CD4-positive, alpha-beta T cell treated with Interleukin-15 for 4 hours (primary cell): ENCODE results near the gene ATXN10.
"Not testable (repeated sequence)": the region's sequence is repeated elsewhere in the genome, so short reads cannot be mapped to it uniquely, and the experiment has no call there.

ENCODE experiments used
- DNase-seq: peaks from one replicate; pipeline ENCODE4 v3.0.0-alpha.2; 2020; ENCODE audit warnings: low spot score

The ATXN10 gene, protein sequence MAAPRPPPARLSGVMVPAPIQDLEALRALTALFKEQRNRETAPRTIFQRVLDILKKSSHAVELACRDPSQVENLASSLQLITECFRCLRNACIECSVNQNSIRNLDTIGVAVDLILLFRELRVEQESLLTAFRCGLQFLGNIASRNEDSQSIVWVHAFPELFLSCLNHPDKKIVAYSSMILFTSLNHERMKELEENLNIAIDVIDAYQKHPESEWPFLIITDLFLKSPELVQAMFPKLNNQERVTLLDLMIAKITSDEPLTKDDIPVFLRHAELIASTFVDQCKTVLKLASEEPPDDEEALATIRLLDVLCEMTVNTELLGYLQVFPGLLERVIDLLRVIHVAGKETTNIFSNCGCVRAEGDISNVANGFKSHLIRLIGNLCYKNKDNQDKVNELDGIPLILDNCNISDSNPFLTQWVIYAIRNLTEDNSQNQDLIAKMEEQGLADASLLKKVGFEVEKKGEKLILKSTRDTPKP

DNA sequence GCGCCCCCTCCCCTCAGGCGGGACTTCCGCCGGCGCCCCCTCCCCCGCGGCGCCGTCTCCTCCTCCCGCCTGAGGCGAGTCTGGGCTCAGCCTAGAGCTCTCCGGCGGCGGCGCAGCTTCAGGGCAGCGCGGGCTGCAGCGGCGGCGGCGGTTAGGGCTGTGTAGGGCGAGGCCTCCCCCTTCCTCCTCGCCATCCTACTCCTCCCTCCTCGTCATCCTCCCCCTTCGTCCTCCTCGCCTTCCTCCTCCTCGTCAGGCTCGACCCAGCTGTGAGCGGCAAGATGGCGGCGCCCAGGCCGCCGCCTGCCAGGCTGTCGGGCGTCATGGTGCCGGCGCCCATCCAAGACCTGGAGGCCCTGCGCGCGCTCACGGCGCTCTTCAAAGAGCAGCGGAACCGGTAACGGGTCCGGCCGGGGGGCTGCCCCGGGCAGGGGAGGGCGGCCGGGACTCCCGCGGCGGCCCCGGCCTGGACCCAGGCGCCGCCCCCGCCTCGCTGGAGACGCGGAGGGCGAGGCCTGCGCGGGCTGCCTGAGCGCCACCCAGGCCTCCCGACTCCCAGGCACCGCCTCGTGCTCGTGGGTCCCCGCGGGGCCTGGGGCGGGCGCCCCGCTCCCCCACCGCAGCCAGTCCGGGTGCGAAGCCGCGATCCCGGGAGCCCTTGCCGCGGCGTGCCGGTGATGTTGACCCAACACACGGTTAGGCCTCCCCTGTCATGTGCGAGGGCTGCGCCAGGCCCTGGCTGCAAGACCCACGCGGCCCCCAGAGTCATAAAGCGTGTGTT, at the start of gene ATXN10:
Gene ATXN10, plus strand, starts transcription at position 52 of the 781 bp plus-strand sequence. Its CDS starts 230 bp downstream, at position 282.
- peak; percentile 56 for DNase-seq

DNA sequence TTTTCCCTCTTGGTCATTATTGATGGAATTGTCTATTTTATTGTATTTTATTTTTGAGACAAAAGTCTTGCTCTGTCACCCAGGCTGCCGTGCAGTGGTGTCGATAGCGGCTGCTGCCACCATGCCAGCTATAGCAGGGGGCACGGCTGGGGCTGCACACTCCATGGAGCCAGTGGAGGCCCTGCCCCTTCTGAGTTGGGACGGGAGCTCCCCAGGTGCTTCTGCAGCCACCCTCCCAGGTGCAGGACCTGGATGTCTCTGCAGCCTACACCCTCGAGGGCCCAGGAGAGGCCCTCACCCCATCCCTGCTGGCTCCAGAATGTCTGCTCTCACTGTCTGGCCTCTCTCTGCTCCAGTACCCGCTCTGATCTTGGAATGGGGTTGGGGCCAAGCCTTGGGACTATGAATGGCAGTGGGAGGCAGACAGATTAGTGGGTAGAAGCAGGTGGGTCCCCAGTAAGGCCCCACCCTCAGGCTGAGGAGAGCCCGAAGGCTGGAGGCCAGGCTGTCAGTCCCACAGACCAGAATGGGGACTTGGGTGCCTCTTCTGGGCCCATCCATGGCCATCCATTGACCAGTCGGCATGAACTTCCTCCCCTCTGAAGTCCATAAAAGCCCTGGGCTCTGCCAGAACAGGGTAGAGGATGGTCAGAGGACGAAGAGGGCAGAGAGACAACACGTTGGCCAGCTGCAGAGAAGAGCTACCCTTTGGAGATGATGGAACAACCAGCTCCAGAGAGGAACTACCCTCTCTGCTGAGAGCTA, 49.6 kb upstream of the ATXN10 start:
- DNase-seq = no peak

DNA sequence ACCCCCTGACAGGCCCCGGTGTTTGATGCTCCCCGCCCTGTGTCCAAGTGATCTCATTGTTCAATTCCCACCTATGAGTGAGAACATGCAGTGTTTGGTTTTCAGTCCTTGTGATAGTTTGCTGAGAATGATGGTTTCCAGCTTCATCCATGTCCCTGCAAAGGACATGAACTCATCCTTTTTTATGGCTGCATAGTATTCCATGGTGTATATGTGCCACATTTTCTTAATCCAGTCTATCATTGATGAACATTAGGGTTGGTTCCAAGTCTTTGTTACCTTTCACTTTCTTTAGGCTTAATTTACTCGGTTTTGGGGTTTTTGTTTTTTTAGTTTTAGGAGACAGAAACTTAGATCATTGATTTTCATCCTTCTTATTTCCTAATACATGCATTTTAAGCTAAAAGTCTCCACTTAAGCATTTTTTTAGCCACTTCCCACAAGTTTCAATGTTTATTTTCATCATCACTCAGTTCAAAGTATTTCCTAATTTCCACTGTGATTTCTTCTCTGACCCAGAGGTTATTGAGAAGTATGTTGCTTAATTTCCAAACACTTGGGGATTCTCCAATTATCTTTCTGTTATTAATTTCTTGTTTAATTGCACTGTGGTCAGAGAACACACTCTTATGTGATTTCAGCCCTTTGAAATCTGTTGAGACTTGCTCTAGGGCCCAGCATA, 48.0 kb upstream of the ATXN10 start:
- not testable (repeated sequence) for DNase-seq

DNA sequence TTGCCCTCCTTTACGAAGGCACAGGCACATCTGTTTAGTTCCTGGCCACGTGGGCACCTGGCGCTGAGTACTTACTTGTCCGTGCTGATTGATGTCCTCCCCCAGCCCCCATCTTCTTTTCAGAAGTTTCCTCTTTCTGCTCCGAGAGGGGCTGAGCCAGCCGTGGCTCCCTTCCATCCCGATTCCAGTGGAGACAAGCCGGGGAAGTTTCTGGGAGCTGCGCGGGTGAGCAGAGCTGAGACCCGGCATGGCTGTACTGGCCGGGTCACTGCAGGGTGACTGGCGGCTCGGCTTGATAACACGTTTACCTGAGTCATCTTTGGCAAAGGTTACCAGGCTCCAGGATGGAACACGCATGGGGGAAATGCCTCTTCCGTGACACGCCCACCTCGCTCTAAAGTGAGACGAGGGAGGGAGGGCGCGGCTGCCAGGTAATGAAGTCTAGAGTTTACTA, 45.4 kb upstream of the ATXN10 start:
- DNase-seq = no peak

DNA sequence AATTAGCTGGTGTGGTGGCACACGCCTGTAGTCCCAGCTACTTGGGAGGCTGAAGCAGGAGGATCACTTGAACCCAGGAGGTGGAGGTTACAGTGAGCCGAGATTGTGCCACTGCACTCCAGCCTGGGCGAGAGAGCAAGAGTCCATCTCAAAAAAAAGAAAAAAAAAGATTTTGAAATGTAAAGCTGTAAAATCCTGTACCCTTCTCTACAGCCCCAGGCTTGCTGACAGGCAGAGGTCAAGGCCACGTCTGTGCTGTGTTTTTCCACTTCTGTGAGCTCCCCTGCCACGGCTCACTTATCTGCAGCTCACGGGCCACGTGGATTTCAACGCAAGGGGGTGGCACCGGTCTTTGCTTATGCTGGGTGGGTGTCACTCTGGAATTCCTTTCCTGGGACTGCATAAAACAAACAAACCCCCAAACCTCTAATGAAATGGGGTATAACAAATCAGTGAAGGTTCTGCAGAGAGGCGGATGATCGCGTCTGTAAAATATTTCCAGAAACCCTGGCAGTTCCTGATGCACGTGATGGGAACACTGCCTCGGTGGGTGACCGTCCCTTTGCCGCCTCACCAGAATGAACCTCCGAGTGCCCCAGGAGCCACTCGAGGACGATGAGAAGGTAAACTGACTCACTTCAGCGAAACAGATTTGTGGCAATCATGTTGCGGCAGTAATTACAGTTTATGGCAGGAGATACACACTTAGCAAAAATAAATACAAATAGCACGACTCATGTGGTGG, 44.0 kb upstream of the ATXN10 start:
- no peak for DNase-seq

DNA sequence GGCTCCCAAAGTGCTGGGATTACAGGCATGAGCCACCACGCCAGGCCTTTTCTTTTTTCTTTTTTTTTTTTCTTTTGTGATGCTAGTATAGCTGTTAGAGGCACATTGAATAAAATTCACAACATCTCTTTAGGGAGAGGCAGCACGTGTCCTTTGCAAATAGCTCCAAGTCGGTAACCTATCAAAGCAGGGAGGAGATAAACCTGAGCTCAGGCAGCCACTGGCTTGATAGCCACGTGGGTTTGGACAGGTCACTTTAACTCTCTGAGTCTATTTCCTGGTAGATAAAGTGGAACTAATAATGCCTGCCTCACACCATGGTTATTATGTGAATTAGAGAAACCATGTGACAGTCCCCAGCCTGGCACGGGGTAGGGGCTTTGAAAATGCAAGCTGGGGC, 43.1 kb upstream of the ATXN10 start:
- DNase-seq = no peak

DNA sequence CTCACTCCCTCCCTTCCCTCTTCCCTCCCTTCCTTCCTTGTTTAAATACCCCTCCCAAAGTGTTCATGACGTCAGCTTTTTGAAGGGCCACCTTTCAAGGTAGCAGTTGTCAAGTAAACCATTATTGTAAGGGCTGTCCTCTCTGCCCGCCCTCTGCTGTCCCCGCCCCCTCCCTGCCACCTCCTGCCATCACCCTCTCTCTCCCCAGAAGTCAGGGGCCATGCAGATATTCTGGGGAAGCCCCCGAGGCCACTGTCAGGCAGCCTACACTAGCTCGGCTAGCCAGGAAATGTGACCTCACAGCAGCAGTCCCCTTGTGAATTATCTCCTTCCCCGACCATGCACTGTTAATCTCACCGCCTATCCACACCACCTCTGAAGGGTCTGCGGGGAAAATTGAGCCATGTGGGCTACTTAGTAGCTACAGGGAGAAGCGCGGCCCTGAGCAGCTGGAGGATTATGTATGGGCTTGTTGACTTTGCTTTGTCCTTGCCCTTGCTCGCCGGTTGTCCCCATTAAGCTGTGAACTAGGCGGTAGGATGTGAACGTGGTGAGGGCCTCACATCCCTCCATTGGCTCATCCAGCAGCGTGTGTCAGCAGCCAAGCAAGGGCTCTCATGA, 42.1 kb upstream of the ATXN10 start:
- DNase-seq = no peak

DNA sequence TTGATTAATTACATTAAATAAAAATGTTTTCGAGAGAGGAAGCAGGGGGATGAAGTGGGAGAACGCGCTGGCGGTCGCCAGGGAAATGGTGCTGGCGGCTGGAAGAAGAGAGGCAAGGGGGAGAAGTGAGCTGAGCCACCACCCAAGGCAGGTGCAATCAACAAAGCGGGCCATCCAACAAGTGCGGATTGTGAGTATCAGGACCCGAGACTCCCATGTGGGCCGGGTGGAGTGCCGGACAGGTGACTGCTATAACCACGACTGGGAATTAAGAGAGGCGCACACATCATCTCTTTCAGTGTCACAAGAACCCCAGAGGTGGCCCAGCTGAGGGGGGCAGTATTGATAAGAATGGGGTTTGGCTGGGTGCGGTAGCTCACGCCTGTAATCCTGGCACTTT, 41.2 kb upstream of the ATXN10 start:
- no peak for DNase-seq

DNA sequence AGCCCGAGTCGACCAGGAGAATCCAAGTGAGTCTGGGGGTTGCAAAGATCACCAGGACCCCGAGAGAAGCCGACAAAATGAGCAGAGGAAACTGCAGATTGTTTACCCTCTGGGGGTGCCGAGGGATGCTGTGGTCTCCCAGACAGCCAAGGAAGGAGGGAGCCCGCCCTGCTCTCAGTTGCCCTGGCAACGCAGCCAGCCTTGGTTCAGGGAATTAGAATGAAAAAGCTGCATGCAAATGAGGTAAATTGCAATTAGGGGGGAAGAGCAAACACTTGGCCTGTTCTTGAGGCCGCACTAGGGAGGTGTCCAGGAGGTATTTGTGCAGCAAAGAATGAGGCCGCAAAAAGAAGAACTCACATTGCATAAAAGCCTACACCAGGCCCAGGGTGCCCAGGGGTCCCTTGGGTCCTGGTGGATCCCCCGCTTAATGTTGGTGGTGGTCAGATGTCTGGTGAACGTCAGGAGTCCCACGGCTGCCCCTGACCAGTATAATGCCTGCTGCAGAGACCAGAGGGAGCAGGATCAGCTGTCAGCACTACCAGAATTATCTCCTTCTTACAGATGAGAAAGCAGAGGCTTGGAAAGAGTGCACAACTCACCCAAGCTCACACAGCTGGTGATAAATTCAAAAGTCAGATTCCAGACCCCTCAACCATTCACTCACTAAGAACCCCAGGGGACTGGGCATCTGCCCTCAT, 40.3 kb upstream of the ATXN10 start:
- no peak for DNase-seq

DNA sequence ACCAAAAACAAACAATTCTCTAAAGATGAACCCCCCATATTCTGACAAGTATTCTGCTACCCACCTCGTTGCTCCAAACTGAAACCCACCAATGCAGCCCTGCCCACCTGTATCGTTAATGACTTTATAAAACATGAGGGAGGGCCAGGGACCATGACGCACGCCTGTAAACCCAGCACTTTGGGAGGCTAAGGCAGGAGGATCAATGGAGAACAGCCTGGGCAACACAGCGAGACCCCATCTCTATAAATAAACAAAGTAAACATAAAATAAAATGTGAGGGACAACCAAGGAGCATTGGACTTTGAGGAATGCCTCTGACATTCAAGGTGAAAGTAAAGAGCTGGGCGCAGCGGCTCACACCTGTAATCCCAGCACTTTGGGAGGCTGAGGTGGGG, 39.8 kb upstream of the ATXN10 start:
- no peak for DNase-seq

DNA sequence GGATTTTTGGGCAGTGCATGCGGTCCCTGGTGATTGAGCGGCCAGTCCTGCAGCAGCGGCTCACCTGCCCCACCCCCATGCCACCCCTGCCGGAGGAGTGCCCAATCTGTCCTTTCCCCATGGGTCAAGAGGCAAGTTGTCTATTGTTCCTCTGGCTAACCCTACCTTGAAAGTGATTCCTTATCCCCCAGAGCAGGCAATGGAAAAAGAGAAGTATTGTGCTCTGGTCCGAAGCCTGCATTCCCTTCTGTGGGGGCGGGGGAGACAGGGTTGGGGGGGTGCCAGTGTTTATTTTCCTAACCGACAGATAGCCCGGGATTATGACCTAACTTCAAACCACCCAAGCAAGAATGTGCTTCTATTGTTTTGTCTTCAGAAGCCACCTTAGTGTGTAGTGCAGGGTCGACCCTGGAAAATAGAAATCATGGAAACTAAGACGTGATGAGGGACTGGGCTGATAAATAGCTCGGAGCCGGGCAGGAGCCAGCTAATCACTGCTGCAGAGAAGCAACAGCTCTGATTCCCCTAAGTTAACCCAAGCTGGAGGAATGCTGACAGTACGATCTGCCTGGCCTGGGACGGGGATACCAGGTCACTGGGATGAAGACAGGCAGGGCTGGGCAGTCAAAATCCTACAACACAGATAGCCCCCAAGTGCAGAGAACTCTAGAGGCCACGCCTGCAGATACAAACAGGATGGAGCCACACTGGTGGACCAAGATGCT, 38.7 kb upstream of the ATXN10 start:
- DNase-seq = no peak

DNA sequence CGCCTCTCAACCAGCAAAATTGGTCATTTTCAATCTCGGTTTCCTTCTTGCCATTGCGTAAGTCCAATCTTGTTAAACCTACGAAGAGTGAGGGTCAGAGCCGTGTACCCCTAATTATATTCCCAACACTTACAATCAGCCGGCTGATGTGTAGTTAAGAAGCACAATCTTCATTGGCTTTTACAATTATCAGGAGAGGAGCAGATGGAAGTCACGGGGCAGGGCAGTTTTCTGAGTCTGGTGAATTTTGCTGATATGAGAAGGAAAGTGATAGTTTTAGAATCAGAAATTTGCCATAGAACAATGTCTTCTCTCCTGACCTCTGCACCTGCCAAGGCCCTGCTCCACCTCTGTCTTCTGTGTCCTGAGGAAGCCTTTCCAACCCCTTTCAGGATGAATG, 35.0 kb upstream of the ATXN10 start:
- no peak for DNase-seq

DNA sequence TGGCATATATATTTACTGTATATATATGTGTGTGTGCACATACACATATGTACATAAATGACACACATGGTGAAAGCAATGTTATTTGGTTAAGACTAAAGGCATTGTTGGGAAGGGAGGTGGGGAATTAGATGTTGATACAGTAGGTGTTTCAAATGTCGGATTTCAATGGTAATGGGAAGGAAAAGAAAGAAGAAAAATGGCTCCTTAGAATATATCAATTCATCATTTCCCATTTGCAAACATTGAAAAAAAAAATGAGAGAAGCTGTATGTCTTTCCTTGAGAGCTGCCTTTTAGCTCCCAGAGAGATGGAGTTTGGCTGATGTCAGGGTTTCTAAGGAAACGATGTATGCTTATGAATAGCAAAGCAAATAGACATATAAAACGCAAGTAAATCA, 33.4 kb upstream of the ATXN10 start:
- no peak for DNase-seq

DNA sequence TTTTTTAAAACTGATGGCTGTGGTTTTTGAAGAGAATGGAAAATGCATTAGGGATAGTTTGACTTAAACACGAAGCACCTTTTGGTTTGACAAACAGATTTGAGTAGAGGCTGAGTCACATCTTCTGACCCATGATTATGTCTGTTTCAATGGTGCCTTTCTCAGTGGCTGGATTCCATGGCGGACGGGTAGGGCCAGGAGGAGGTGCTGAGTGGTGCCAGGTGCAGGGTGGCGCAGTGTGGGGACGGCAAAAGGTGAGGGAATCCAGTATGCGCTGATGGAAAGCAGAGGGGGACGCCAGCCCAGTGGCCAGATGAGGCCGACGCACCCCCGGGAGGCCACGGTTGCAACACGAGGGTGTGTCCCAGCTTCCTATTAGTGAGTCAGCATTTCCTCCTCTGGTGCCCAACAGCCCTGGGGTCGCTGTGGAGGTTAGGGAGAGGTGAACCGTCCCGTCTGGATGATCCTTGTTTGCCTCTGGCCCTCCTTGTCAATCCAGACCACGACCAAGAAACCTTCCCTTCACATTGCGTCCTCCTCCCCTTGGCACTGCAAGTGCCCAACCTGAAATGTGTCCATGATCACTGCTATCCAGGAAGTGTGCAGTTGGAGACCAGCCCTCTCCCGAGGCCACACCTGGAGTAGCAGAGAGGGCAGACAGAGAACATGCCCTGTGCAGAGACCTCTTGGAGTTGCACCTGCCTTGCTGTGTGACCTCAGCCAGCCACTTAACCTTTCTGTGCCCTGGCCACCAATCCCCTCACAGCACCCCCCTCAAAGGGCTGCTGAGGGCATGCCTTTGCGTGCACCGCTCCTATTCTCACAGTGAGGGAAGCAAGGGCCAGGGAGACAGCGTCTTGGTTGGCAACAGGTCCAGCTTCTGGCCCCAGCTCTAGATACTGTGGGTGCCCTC, 32.5 kb upstream of the ATXN10 start:
- no peak for DNase-seq

DNA sequence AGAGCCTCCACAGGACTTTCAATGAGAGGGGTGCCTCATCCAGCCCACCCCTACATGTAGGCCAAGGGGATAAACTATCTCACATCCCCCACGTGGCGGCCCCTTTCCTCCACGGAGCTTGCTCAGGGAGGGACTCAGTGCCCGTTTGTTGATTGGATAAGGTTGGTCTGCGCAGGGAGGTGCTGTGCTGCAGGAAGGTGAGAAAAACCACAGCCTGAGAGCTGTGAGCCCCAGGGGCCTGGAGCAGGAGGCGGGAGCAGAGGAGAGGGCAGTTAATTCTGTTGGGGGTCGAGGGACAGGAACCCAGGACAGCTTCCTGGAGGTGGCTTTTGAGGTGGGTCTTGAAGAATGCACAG, 31.9 kb upstream of the ATXN10 start:
- no peak for DNase-seq

DNA sequence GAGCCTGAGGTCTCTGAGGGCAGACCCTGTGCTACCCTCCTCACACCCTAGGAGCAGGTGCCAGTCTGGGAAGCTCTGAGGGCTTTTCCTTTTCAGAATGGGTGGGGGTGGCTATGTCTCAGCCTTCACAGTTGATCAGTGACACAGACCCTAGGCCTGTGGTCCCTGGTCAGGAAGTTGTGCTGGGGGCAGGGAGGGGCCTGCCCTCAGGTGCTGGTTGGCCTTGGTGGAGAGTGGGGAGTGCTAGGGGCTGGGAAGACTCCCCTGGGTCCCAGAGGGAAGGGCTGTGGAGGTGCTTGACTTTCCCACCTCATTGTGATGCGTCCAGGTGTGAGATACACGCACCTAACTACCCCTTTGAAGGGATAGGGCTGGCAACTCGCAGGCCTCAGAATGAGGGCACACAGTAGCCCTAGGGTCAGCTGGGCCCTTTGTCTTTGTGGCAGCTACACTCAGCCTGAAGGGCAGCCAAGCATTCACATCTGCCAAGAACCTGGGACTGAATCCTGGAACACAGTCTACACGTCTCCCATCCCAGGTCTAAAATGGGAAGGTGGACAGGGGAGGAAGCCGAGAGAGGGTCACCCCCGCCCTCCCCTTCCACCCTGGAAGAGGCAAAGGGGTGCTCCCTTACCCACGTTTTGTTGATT, 31.2 kb upstream of the ATXN10 start:
- no peak for DNase-seq

DNA sequence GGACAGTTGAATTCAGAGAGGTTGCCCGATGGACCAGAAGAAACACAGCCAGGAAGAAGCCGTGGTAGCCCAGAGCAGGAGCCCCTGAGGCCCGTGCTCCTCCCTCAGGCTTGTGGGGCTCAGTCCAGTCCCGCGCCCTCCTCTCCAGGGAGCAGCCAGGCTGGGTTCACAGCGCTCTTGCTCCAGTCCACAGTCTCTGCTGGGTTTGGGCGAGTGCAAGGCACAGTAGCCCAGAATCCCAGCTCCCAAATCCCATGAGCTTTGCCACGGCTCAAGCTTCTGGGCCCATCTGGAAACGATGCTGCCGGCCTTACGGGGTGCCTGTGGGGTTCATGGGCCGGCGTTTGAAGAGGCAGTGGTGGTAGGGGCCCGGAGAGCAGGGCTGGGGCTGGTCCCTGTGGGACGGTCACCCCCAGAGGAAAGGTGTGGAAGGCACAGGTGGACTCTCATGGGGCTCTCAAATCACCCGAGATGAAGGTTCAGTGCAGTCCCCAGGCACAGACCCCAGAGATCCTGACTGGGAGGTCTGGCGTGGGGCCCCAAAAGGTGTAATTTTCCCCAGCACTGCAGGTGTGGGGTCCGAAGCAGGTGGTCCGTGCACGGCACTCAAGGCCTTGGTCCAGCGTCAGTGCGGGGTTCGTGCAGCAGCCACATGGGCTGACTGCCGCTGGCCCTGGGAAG, 30.6 kb upstream of the ATXN10 start:
- no peak for DNase-seq
